GM12865 (cell line): Measurements from ENCODE around the gene MYL5.

Experiments used
- DNase-seq: peaks from one replicate; pipeline ENCODE4 v3.0.0; 2010; ENCODE audit warnings: low read depth
- H3K4me3 ChIP-seq: 2 replicates; pipeline ENCODE4 v1.5.1; 2011; ENCODE audit warnings: mild to moderate bottlenecking, low read depth, low read length, control low read depth
- CTCF ChIP-seq: IDR thresholded peaks from 2 replicates; pipeline ENCODE4 v1.5.1; 2011; ENCODE audit warnings: low read length, control low read depth, low read depth, inconsistent platforms; ENCODE audit not compliant: insufficient read depth; ENCODE audit errors: missing control alignments

MYL5 gene

GRCh38 chr4:678331-679103 is 4.2 kb downstream of the MYL5 start:
- H3K4me3 ChIP-seq, result no peak overlapping the region
- no peak for TF ChIP-seq CTCF
- DNase-seq, result no peak

GRCh38 chr4:679104-679481 is 4.8 kb downstream of the MYL5 start:
- H3K4me3 ChIP-seq, result no peak overlapping the region
- TF ChIP-seq CTCF, result no peak
- DNase-seq, result no peak

- DNase-seq, result no peak
- no peak for TF ChIP-seq CTCF
- H3K4me3 ChIP-seq, result no peak overlapping the region
Measured at GRCh38 chr4:679629-680028, 5.3 kb downstream of the MYL5 start.

- TF ChIP-seq CTCF, result no peak
- no peak for DNase-seq
- peak overlapping the region; percentile 68 for H3K4me3 ChIP-seq
Measured at GRCh38 chr4:680091-680490, 5.7 kb downstream of the MYL5 start.

GRCh38 chr4:680551-680927 is 6.2 kb downstream of the MYL5 start:
- peak; percentile 65 for DNase-seq
- H3K4me3 ChIP-seq, result peak overlapping the region; percentile 68
- TF ChIP-seq CTCF, result no peak

GRCh38 chr4:680928-681645 is 6.7 kb downstream of the MYL5 start:
- H3K4me3 ChIP-seq, result peak overlapping the region; percentile 68
- TF ChIP-seq CTCF, result no peak
- peak; percentile 75 for DNase-seq
